Loucy (cell line): ENCODE data around the gene MAMLD1.

Experiments used
- EZH2phosphoT487 ChIP-seq: fragments of 200-600 bp; IDR thresholded peaks from 2 replicates; pipeline ENCODE4 v1.6.1; 2018; ENCODE audit warnings: antibody characterized with exemption, mild to moderate bottlenecking, moderate library complexity, borderline replicate concordance
- TF ChIP-seq, protein P1 (sequence below): fragments of 200-600 bp; sonication (generic); conservative IDR thresholded peaks from 2 replicates; pipeline ENCODE4 v1.5.1; 2014; ENCODE audit warnings: mild to moderate bottlenecking, antibody characterized with exemption, low read length

- TF ChIP-seq, protein P1, sequence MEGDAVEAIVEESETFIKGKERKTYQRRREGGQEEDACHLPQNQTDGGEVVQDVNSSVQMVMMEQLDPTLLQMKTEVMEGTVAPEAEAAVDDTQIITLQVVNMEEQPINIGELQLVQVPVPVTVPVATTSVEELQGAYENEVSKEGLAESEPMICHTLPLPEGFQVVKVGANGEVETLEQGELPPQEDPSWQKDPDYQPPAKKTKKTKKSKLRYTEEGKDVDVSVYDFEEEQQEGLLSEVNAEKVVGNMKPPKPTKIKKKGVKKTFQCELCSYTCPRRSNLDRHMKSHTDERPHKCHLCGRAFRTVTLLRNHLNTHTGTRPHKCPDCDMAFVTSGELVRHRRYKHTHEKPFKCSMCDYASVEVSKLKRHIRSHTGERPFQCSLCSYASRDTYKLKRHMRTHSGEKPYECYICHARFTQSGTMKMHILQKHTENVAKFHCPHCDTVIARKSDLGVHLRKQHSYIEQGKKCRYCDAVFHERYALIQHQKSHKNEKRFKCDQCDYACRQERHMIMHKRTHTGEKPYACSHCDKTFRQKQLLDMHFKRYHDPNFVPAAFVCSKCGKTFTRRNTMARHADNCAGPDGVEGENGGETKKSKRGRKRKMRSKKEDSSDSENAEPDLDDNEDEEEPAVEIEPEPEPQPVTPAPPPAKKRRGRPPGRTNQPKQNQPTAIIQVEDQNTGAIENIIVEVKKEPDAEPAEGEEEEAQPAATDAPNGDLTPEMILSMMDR = no peak
- no peak for TF ChIP-seq EZH2phosphoT487
Observed at GRCh38 chrX:150548684-150549083, 185.6 kb downstream of the MAMLD1 start.
